ENCODE data around the gene ADARB1. TPM values are rescaled to one million over a fixed set of nuclear protein-coding genes. Genes with fewer than 3 reads are reported as not detected.
A peak's percentile ranks its signal among the peaks of the same experiment; 100 is the strongest.

Gene ADARB1
- total and polyA plus RNA-seq, 4 donors, result 54.7 to 224 (median 90.6) TPM

DNA sequence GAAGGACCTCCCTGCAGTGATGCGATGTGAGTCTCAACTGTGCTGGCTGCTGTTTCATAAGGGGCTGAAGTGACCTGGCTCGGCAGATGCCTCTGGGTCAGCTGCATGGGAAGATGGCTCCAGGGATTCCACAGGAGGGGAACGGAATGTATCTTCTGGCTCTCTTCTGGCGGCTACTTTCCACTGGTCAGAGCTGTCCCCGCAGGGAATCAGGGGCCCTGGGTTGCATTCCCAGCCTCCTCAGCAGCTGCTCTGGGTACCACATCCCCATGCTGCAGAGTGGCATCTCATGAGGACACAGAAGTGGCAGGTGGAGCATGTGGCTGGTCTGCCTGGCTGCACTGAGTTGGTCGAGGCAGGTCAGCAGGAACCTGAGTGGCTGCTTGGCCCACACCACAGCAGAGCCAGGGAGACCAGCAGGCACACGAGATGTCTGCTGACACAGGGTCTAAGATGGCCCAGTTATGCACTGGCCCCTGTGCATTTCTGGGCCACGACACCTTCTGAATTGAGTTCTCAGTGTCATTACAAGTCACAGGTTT, 170.5 kb downstream of the ADARB1 start:
- Histone ChIP-seq H3K4me1 (ENCODE audit: control insufficient read depth in 1 of 2, insufficient read depth in 2 of 2, low read length in 2 of 2) (no peaks in the 10 kb centered on the region), H3K9me3 (ENCODE audit: control insufficient read depth, low read length) (peaks cover 4% of the 10 kb centered on the region), H3K36me3 (ENCODE audit: control insufficient read depth in 1 of 2, insufficient read depth in 2 of 2, low read length in 1 of 2) (no peaks in the 10 kb centered on the region), H3K4me3 (ENCODE audit: low read length in 2 of 2) (no peak overlapping the region), H3K27me3 (ENCODE audit: control insufficient read depth in 1 of 2, insufficient read depth in 2 of 2, low read length in 1 of 2) (no peaks in the 10 kb centered on the region), H3K27ac (ENCODE audit: low read depth in 1 of 2, low read length in 2 of 2) (no peak overlapping the region)
- intact Hi-C loops (cut with DNase I), result no loop called here
- DNase-seq (peak; percentile 28 to 41), ATAC-seq (ENCODE audit: low FRiP score) (no peak)
- 68 to 81% methylated on average over 8 of the region's 8 CpGs for WGBS, 2 donors

DNA sequence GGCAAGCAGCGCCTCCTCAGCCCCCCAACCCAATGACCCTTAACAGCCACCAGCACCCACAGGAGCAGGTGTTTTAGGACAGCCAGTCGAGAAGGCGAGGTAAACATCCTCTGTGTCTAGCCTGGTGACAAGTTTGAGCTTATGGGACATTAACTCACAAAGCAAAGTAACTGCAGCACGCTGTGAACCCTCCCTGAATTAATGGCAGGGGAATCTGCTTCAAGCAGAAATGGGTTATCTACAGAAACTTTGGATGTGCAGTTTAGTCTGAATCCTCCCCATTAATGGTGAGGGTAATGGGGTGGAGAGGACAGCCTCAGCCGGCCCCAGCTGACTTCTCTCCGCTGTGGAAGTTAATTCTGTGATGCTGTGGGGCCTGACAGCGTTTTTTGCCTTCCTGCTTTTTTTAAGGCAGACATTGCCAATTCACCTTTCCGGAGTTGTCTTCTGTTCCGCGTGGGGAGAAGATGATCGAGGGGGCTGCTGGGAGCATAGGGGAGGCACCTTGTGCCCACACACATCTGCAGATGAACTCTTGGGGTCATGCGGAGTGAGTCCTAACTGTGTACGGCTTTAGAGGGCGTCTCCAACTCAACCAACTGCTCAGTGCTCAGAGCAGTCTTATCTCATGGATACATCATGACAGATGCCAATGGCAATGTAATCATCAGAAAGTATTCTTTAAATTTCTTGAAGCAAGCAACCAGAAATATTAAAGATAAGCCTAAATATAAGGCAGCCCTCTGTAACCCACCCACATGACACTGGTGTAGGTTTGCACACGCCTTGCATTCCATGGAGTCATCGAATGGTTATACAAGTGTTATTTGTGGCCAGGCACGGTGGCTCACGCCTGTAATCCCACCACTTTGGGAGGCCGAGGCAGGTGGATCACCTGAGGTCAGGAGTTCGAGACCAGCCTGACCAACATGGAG, 172.3 kb downstream of the ADARB1 start:
- DNase-seq (peak in 1 of 2 donors; percentile 47), ATAC-seq (ENCODE audit: low FRiP score) (no peak)
- Histone ChIP-seq H3K27me3 (ENCODE audit: control insufficient read depth in 1 of 2, insufficient read depth in 2 of 2, low read length in 1 of 2) (no peaks in the 10 kb centered on the region), H3K27ac (ENCODE audit: low read depth in 1 of 2, low read length in 2 of 2) (no peak overlapping the region), H3K36me3 (ENCODE audit: control insufficient read depth in 1 of 2, insufficient read depth in 2 of 2, low read length in 1 of 2) (no peaks in the 10 kb centered on the region), H3K4me1 (ENCODE audit: control insufficient read depth in 1 of 2, insufficient read depth in 2 of 2, low read length in 2 of 2) (no peaks in the 10 kb centered on the region), H3K4me3 (ENCODE audit: low read length in 2 of 2) (no peak overlapping the region), H3K9me3 (ENCODE audit: control insufficient read depth, low read length) (peaks cover 2% of the 10 kb centered on the region)
- intact Hi-C loops (cut with DNase I), result no loop called here
- WGBS, 2 donors, result 78 to 83% methylated on average over 20 of the region's 20 CpGs

DNA sequence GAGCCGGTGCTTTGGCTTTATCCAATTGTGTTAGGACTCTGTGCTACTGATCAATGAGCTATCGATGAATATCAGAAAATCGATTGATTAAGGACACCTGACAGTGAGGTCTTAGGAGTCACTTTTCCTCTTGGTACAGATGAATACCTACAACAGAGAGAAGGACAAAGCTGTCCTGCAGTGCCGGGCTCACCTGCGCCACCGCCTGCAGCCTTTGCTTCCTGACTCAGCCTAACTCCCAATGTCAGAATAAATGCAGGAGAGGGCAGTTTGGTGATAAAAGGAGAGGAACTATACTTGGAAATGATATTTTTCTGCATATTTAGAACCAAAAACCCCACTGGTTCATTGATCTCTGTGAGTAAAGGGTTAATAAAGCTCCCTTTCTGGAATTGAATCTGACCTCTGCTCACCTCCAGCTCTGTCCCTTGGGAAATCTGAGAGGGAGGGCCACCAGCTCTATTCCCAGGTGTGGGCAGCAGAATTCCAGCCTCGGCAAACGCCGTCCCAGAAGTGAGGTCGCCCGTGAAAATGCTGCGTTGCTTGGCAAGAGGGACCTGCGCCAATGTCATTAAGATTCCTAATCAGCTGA, 174.0 kb downstream of the ADARB1 start:
- H3K27me3 ChIP-seq (ENCODE audit: control insufficient read depth in 1 of 2, insufficient read depth in 2 of 2, low read length in 1 of 2), result no peaks in the 10 kb centered on the region
- ATAC-seq (ENCODE audit: low FRiP score), result no peak
- H3K4me3 ChIP-seq (ENCODE audit: low read length in 2 of 2), result no peak overlapping the region
- H3K4me1 ChIP-seq (ENCODE audit: control insufficient read depth in 1 of 2, insufficient read depth in 2 of 2, low read length in 2 of 2), result no peaks in the 10 kb centered on the region
- H3K9me3 ChIP-seq (ENCODE audit: control insufficient read depth, low read length), result no peaks in the 10 kb centered on the region
- no peak overlapping the region for H3K27ac ChIP-seq (ENCODE audit: low read depth in 1 of 2, low read length in 2 of 2)
- WGBS, 2 donors, result 31 to 34% methylated on average over 13 of the region's 13 CpGs
- DNase-seq, result no peak
- intact Hi-C loops (cut with DNase I), result no loop called here
- no peaks in the 10 kb centered on the region for H3K36me3 ChIP-seq (ENCODE audit: control insufficient read depth in 1 of 2, insufficient read depth in 2 of 2, low read length in 1 of 2)

DNA sequence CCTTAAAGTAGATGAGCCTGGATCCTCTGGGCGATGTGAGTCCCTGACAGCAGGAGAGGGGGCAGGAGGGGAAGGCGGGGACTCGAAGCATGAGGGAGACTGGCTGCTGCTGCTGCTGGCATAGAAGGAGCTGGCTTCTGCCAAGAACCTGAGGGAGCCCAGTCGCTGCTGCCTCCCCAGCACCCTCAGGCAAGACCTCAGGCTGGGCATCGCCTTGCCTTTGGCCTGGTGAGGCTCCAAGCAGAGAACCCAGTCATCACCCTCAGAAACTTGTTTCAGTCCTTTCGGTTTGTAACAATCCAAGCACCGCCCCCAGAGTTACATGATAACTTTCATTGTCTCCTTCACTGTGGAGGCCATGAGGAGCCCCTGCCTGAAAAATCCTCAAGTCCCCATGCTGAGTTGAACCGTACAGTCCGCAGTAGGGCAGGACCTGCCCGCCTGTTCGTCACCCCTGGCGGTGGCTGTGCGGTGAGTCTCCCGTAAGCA, 174.6 kb downstream of the ADARB1 start:
- H3K4me3 ChIP-seq (ENCODE audit: low read length in 2 of 2), result no peak overlapping the region
- 31 to 37% methylated on average over 14 of the region's 14 CpGs for WGBS, 2 donors
- no peaks in the 10 kb centered on the region for H3K36me3 ChIP-seq (ENCODE audit: control insufficient read depth in 1 of 2, insufficient read depth in 2 of 2, low read length in 1 of 2)
- ATAC-seq (ENCODE audit: low FRiP score) (peak; percentile 65), DNase-seq (peak; percentile 72 to 83)
- H3K9me3 ChIP-seq (ENCODE audit: control insufficient read depth, low read length), result no peaks in the 10 kb centered on the region
- no peaks in the 10 kb centered on the region for H3K27me3 ChIP-seq (ENCODE audit: control insufficient read depth in 1 of 2, insufficient read depth in 2 of 2, low read length in 1 of 2)
- intact Hi-C loops (cut with DNase I), result no loop called here
- no peak overlapping the region for H3K27ac ChIP-seq (ENCODE audit: low read depth in 1 of 2, low read length in 2 of 2)
- no peaks in the 10 kb centered on the region for H3K4me1 ChIP-seq (ENCODE audit: control insufficient read depth in 1 of 2, insufficient read depth in 2 of 2, low read length in 2 of 2)

DNA sequence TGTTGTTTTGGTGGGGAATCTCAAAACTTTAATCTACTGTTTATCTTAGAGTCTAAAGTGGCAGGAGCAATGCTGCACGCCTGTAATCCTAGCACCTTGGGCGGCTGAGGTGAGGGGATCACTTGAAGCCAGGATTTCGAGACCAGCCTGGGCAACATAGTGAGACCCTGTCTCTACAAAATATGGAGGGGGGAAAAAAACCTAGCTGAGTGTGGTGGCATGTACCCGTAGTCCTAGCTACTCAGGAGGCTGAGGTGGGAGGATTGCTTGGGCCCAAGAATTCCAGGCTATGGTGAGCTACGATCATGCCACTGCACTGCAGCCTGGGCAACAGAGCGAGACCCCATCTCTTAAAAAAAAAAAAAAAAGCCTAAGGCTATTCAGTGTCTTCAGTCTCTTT, 175.2 kb downstream of the ADARB1 start:
- peak in 1 of 2 donors; percentile 28 for DNase-seq
- Histone ChIP-seq H3K9me3 (ENCODE audit: control insufficient read depth, low read length) (no peaks in the 10 kb centered on the region), H3K36me3 (ENCODE audit: control insufficient read depth in 1 of 2, insufficient read depth in 2 of 2, low read length in 1 of 2) (no peaks in the 10 kb centered on the region), H3K4me1 (ENCODE audit: control insufficient read depth in 1 of 2, insufficient read depth in 2 of 2, low read length in 2 of 2) (no peaks in the 10 kb centered on the region), H3K4me3 (ENCODE audit: low read length in 2 of 2) (no peak overlapping the region), H3K27ac (ENCODE audit: low read depth in 1 of 2, low read length in 2 of 2) (no peak overlapping the region), H3K27me3 (ENCODE audit: control insufficient read depth in 1 of 2, insufficient read depth in 2 of 2, low read length in 1 of 2) (no peaks in the 10 kb centered on the region)
- WGBS, 2 donors, result 92 to 96% methylated on average over 6 of the region's 6 CpGs
- intact Hi-C loops (cut with DNase I), result no loop called here
- no peak for ATAC-seq (ENCODE audit: low FRiP score)

DNA sequence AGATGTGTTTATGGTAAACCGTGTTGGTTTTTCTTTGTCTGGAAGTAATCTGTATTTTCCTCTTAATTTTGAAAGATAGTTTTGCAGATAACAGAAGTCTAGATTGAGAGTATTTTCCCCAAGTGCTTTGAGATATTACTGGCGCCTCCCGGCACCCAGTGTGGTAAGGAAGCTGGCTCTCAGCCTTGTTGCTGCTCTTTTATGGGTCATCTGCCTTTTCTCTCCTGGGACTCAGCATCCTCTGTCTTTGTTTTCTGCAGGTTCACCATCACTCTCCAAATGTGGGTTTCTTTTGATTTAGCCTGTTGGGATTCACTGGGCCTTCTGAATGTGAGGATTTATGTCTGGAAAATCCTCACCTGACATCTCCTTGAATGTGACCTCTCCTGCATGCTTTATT, 175.9 kb downstream of the ADARB1 start:
- WGBS, 2 donors, result 94 to 97% methylated on average over 3 of the region's 3 CpGs
- no peaks in the 10 kb centered on the region for H3K36me3 ChIP-seq (ENCODE audit: control insufficient read depth in 1 of 2, insufficient read depth in 2 of 2, low read length in 1 of 2)
- H3K27ac ChIP-seq (ENCODE audit: low read depth in 1 of 2, low read length in 2 of 2), result no peak overlapping the region
- H3K4me3 ChIP-seq (ENCODE audit: low read length in 2 of 2), result no peak overlapping the region
- H3K9me3 ChIP-seq (ENCODE audit: control insufficient read depth, low read length), result no peaks in the 10 kb centered on the region
- DNase-seq (no peak), ATAC-seq (ENCODE audit: low FRiP score) (no peak)
- no peaks in the 10 kb centered on the region for H3K4me1 ChIP-seq (ENCODE audit: control insufficient read depth in 1 of 2, insufficient read depth in 2 of 2, low read length in 2 of 2)
- intact Hi-C loops (cut with DNase I), result no loop called here
- no peaks in the 10 kb centered on the region for H3K27me3 ChIP-seq (ENCODE audit: control insufficient read depth in 1 of 2, insufficient read depth in 2 of 2, low read length in 1 of 2)

- no peak for DNase-seq
- WGBS, 2 donors, result 88 to 97% methylated on average over 14 of the region's 14 CpGs
- Histone ChIP-seq H3K36me3 (ENCODE audit: control insufficient read depth in 1 of 2, insufficient read depth in 2 of 2, low read length in 1 of 2) (no peaks in the 10 kb centered on the region), H3K27ac (ENCODE audit: low read depth in 1 of 2, low read length in 2 of 2) (no peak overlapping the region), H3K27me3 (ENCODE audit: control insufficient read depth in 1 of 2, insufficient read depth in 2 of 2, low read length in 1 of 2) (no peaks in the 10 kb centered on the region), H3K4me1 (ENCODE audit: control insufficient read depth in 1 of 2, insufficient read depth in 2 of 2, low read length in 2 of 2) (no peaks in the 10 kb centered on the region), H3K4me3 (ENCODE audit: low read length in 2 of 2) (no peak overlapping the region), H3K9me3 (ENCODE audit: control insufficient read depth, low read length) (no peaks in the 10 kb centered on the region)
- no peak for ATAC-seq (ENCODE audit: low FRiP score)
- intact Hi-C loops (cut with DNase I), result no loop called here
These were observed 176.7 kb downstream of the ADARB1 start for GRCh38 chr21:45250914-45251634.

GRCh38 chr21:45251635-45252447, 177.5 kb downstream of the ADARB1 start:
- no peak overlapping the region for H3K4me3 ChIP-seq (ENCODE audit: low read length in 2 of 2)
- no peak overlapping the region for H3K27ac ChIP-seq (ENCODE audit: low read depth in 1 of 2, low read length in 2 of 2)
- H3K27me3 ChIP-seq (ENCODE audit: control insufficient read depth in 1 of 2, insufficient read depth in 2 of 2, low read length in 1 of 2), result no peaks in the 10 kb centered on the region
- ATAC-seq (ENCODE audit: low FRiP score) (no peak), DNase-seq (peak in 1 of 2 donors; percentile 73)
- H3K36me3 ChIP-seq (ENCODE audit: control insufficient read depth in 1 of 2, insufficient read depth in 2 of 2, low read length in 1 of 2), result no peaks in the 10 kb centered on the region
- H3K4me1 ChIP-seq (ENCODE audit: control insufficient read depth in 1 of 2, insufficient read depth in 2 of 2, low read length in 2 of 2), result no peaks in the 10 kb centered on the region
- 92 to 95% methylated on average over 28 of the region's 28 CpGs for WGBS, 2 donors
- intact Hi-C loops (cut with DNase I), result no loop called here
- H3K9me3 ChIP-seq (ENCODE audit: control insufficient read depth, low read length), result no peaks in the 10 kb centered on the region
